ENCODE measurements around the gene KAT6B. TPM values are rescaled to one million over a fixed set of nuclear protein-coding genes. Genes with fewer than 3 reads are reported as not detected.

The KAT6B gene
- total and polyA plus RNA-seq, 8 donors: 3.7 to 109 (median 34.3) TPM

- peaks cover 10 to 16% (median 15%) of the 10 kb centered on the region in 4 donors for H3K36me3 ChIP-seq
- intact Hi-C loops (cut with DNase I; ENCODE audit: low total_unique reads): no loop called here
- peaks cover 0 to 29% (median 6%) of the 10 kb centered on the region in 4 donors for H3K4me1 ChIP-seq
- H3K27ac ChIP-seq: no peak overlapping the region
- no peak overlapping the region for H3K4me3 ChIP-seq
- DNase-seq: no peak
- WGBS, 5 donors: 77 to 86% (median 80%) methylated on average over 14 of the region's 14 CpGs
- H3K27me3 ChIP-seq: no peaks in the 10 kb centered on the region
- no peaks in the 10 kb centered on the region for H3K9me3 ChIP-seq
- TF ChIP-seq POLR2AphosphoS5 (IDR thresholded peaks at IDR 0.05): no peak
- TF ChIP-seq POLR2A (IDR thresholded peaks at IDR 0.05): no peak
- TF ChIP-seq, protein P1, sequence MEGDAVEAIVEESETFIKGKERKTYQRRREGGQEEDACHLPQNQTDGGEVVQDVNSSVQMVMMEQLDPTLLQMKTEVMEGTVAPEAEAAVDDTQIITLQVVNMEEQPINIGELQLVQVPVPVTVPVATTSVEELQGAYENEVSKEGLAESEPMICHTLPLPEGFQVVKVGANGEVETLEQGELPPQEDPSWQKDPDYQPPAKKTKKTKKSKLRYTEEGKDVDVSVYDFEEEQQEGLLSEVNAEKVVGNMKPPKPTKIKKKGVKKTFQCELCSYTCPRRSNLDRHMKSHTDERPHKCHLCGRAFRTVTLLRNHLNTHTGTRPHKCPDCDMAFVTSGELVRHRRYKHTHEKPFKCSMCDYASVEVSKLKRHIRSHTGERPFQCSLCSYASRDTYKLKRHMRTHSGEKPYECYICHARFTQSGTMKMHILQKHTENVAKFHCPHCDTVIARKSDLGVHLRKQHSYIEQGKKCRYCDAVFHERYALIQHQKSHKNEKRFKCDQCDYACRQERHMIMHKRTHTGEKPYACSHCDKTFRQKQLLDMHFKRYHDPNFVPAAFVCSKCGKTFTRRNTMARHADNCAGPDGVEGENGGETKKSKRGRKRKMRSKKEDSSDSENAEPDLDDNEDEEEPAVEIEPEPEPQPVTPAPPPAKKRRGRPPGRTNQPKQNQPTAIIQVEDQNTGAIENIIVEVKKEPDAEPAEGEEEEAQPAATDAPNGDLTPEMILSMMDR (IDR thresholded peaks at IDR 0.05): no peak
- no peak for TF ChIP-seq EP300 (IDR thresholded peaks at IDR 0.05)
Measured at GRCh38 chr10:75034714-75035258, 208.4 kb downstream of the KAT6B start.

- Histone ChIP-seq H3K4me1 (peaks cover 0 to 23% (median 6%) of the 10 kb centered on the region in 4 donors), H3K27ac (no peak overlapping the region), H3K36me3 (peaks cover 0 to 4% (median 1%) of the 10 kb centered on the region in 4 donors), H3K4me3 (no peak overlapping the region), H3K27me3 (no peaks in the 10 kb centered on the region), H3K9me3 (no peaks in the 10 kb centered on the region)
- intact Hi-C loops (cut with DNase I; ENCODE audit: low total_unique reads): no loop called here
- WGBS, 5 donors: 78 to 87% (median 86%) methylated on average over 10 of the region's 10 CpGs
- DNase-seq: no peak
- TF ChIP-seq POLR2A (IDR thresholded peaks at IDR 0.05) (no peak), POLR2AphosphoS5 (IDR thresholded peaks at IDR 0.05) (no peak)
- TF ChIP-seq, protein P1 (IDR thresholded peaks at IDR 0.05): no peak
Measured at GRCh38 chr10:75035975-75036708, 209.7 kb downstream of the KAT6B start.

DNA sequence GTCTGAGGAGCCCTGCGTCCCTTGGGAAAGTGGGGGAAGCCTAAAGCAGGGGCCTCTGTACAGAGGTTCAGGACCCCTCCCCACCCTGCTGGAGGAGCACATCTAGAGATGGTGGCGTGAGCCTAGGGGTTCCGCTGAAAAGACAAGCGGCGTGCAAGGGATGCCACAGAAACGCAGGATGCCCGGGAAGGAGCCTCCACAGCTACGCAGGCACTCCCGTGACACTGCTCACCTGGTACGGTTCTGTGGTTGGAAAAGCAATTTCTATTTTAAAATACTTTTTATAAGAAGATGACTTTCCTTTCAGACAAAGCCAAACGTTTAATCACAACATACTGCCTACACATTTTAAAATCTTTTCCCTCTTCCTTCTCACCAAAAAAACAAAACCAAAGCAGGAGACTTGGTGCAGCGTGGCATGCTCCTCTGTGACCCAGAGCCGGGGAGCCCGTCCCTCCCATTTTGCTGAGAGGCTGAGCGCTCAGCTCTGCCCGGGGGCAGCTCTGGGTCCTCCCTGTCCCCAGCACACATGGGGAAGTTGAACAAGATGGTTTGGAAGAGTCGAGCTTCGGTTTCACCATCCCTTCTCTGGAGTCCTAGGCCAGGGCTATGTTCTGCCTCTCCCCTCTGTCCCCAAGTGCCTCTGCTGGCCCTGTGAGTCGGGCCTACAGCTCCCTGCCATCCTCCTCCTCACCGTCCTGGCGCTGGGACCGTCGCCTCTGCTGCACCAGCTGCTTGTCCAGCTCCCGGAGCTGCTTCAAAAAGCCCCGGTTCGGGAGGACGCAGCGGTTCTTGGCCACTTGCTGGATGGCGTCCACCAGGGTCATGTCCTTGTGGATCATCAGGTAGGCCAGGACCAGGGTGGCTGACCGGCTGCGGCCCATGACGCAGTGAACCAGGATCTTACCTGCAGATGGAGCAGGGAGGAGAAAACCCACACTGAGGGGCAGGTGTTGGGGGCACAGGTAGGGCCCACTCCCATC is 211.1 kb downstream of the KAT6B start:
- intact Hi-C loops (cut with DNase I; ENCODE audit: low total_unique reads): no loop called here
- Histone ChIP-seq H3K27ac (no peak overlapping the region), H3K4me3 (no peak overlapping the region), H3K36me3 (peaks cover 0 to 4% (median 0%) of the 10 kb centered on the region in 4 donors), H3K9me3 (no peaks in the 10 kb centered on the region), H3K27me3 (no peaks in the 10 kb centered on the region), H3K4me1 (peaks cover 0 to 23% (median 9%) of the 10 kb centered on the region in 4 donors)
- 91 to 94% (median 93%) methylated on average over 32 of the region's 32 CpGs for WGBS, 5 donors
- no peak for TF ChIP-seq EP300 (IDR thresholded peaks at IDR 0.05)
- no peak for TF ChIP-seq POLR2A (IDR thresholded peaks at IDR 0.05)
- TF ChIP-seq, protein P1 (IDR thresholded peaks at IDR 0.05): no peak
- TF ChIP-seq POLR2AphosphoS5 (IDR thresholded peaks at IDR 0.05): no peak
- no peak for DNase-seq

DNA sequence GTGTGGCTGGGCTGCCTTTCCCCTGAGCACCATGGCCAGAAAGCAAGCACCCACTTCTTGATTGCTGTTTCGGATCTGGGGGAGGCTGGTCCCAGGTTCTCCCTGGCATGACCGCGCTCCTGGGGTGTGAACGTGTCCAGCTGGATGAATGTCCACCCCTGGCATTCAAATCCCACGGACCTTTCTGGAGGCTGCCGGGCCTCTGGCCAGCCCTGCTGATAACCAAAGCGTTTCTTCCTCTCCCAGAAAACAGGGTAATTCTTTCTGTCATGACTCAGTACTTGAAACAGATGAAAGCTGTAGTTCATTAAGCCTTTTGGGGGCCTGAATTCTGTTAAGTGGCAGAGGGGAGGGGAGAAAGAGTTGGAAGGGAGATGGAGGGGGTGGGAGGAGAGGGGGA is 211.9 kb downstream of the KAT6B start:
- Histone ChIP-seq H3K27ac (no peak overlapping the region), H3K9me3 (no peaks in the 10 kb centered on the region), H3K4me3 (no peak overlapping the region), H3K27me3 (peaks cover 0 to 2% (median 0%) of the 10 kb centered on the region in 3 donors), H3K36me3 (no peaks in the 10 kb centered on the region), H3K4me1 (peaks cover 0 to 23% (median 11%) of the 10 kb centered on the region in 4 donors)
- DNase-seq: peak; percentile 46 to 54
- intact Hi-C loops (cut with DNase I; ENCODE audit: low total_unique reads): no loop called here
- WGBS, 5 donors: 21 to 37% (median 28%) methylated on average over 7 of the region's 7 CpGs
- no peak for TF ChIP-seq POLR2AphosphoS5 (IDR thresholded peaks at IDR 0.05)

All from stomach (tissue), 9 donors.